Coronary artery (tissue), 2 donors: ENCODE measurements around the gene NIPSNAP3A.

Experiments used
- DNase-seq: peaks from one replicate; pipeline ENCODE4 v3.0.0-alpha.2; 2017; ENCODE audit warnings: low spot score
- H3K27ac ChIP-seq, 2 donors: fragments of 200-600 bp; sonication (generic); one replicate each; pipeline ENCODE4 v1.5.1; 2016 to 2019
- H3K4me3 ChIP-seq: fragments of 200-600 bp; sonication (generic); 2 replicates; pipeline ENCODE4 v1.5.1; 2016; ENCODE audit warnings: mild to moderate bottlenecking, moderate library complexity
- CTCF ChIP-seq: fragments of 200-600 bp; sonication (generic); IDR thresholded peaks from one replicate; pipeline ENCODE4 v1.5.1; 2019; ENCODE audit warnings: antibody characterized with exemption

The NIPSNAP3A gene

DNA sequence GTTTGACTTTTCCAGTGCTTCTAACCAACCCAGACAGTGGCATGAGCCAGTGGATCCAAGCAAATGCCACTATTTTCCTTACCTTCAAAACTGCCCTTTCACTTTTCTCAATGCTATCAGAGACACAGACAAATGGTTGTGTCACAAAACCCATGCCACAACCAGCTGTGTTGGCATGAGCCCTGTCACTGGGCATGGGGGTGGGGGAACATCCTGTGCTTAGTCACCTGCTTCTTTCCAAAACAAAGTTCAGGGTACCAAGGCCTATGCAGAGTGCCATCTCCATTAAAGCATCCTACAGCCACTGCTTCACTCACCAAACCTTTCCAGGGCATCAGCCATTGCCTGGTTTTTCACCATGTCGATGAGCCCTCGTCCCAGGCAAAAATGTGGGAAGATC lies 46.6 kb downstream of the NIPSNAP3A start:
- TF ChIP-seq CTCF, result no peak
- no peak overlapping the region for H3K27ac ChIP-seq
- H3K4me3 ChIP-seq, result no peak overlapping the region
- DNase-seq, result no peak

DNA sequence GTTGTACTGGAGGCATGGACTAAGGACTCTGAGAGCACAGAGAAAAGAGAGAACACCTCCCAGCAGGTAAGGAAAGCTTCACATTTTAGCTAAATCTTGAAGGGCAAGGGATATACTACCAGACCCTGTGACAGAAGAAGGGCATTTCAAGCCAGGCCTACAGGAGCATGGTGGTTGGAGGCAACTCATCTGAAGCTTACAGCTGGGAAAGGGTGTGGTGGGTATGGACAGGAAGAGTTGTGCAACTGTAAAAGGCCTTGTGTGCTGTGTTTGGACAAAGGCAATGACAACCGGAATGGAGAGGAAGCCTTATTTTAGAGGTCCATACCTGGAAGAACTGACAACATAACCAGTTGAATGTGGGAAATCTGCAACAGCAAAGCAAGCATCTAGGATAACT lies 47.6 kb downstream of the NIPSNAP3A start:
- H3K4me3 ChIP-seq, result no peak overlapping the region
- DNase-seq, result no peak
- no peak overlapping the region for H3K27ac ChIP-seq
- no peak for TF ChIP-seq CTCF

DNA sequence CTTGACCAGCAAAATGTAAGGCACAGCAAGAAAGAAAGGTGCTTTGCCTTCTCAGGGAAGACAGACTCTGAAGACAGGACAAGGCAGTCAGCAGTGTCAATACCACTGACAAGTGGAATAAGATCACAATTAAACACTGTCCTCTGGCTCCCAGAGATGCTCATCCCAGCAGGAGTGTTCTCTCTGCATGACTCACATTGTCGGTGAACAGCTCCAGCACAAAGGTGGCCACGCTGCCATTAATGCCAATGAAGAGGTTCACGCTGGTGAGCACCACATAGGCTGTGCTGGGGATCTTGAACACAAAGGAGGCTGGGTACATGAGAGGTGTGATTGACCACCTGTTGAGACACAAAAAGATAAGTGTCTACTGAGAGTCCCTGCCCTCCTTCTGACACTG lies 48.4 kb downstream of the NIPSNAP3A start:
- no peak for DNase-seq
- Histone ChIP-seq H3K27ac (no peak overlapping the region), H3K4me3 (no peak overlapping the region)
- no peak for TF ChIP-seq CTCF

DNA sequence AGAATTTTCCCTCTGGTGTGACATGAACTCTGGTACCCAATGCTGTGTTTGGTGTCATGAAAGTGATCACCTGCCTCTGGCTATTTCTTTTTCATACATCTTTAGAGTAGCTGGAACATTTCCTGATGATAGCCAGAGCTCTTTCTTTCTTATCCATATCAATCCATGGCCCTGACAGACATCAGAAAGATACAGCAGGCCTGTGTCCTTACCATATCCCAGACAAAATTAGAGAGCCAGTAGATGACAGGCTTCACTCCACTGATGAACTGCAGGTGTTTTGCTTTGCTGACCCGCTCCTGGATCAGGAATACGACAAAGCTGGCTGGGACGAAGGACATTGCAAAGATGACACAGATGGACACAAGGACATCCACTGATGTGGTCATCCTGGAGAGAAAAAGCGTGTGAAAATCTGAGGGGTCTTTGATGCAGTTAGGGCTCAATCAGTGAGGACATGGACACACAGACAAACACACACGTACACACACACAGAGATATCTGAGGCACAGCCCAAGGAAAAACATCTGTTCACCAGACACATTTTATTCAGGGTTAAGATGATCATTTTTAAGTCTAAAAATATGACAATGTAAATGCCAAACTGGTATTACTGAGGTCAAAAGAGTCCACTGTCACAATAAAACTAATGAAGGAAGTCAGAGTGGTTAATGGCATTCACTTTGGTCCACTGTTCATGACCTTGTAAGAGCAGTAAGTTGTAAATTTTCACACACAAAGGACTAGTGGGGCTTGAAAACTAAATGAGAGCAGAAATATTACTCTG lies 50.9 kb downstream of the NIPSNAP3A start:
- DNase-seq, result no peak
- H3K4me3 ChIP-seq, result no peak overlapping the region
- no peak for TF ChIP-seq CTCF
- H3K27ac ChIP-seq, result no peak overlapping the region

GRCh38 chr9:104800068-104800785 lies 52.7 kb downstream of the NIPSNAP3A start:
- no peak for TF ChIP-seq CTCF
- Histone ChIP-seq H3K4me3 (no peak overlapping the region), H3K27ac (no peak overlapping the region)
- DNase-seq, result no peak

DNA sequence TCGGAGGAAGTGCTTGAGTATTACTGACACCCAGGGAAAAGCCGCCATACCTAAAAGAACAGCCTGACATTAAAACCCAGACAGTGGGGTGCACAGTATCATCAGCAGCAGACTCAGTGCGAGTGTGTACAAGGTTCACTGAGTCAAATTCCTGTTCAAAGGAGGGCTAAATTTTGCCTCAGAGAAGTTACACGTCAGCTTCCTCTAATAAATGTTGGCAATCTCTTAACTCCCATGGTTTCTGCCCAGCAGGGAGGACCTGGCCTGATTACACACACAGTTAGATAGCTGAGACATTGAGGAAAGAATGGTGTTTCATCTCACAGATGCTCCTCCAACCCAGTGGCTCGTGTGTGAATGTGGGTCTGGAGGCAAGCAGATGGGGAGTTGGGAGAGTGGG lies 54.6 kb downstream of the NIPSNAP3A start:
- no peak overlapping the region for H3K27ac ChIP-seq
- TF ChIP-seq CTCF, result no peak
- no peak for DNase-seq
- H3K4me3 ChIP-seq, result no peak overlapping the region

- Histone ChIP-seq H3K27ac (no peak overlapping the region), H3K4me3 (no peak overlapping the region)
- no peak for TF ChIP-seq CTCF
- no peak for DNase-seq
Observed at GRCh38 chr9:104802906-104803305, 55.4 kb downstream of the NIPSNAP3A start.
